NK-92 (cell line): ENCODE data around the gene CDC42SE1.

Source experiments
- DNase-seq: peaks from one replicate; lab custom pipeline; 2025; ENCODE audit not compliant: unreplicated experiment; lab: John Stamatoyannopoulos, UW

The CDC42SE1 gene

GRCh38 chr1:151054971-151055547 is 4.4 kb downstream of the CDC42SE1 start:
- DNase-seq = no peak

DNA sequence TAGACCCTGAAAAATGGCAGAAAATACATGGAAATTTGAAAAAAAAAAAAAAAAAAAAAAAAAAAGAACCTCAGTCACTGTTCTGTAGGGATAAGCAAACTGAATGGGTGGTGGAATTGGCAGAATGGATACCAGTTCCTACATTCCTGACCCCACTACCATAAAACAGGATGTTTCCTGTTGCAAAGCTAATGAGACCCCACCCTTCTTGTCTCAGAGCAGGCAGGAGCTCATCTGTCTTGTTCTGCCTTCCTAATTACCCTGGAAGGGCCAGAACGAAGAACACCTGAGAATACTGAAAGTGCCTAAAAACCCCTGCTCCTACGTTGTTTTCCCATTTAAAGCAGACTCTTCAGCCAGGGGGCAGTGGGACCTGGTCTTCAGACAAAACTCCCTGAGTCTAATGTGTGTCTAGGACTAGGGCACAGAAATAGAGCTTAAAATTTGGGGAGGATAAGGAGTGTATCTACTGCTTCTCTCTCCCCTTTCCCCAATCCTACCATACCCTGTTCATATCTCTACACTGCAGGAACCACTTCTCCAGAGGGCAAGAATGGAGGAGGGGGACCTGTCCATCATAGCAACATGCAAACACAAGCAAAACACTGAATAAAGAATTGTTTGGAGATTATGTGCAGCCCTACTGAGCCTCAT is 7.9 kb downstream of the CDC42SE1 start:
- no peak for DNase-seq

DNA sequence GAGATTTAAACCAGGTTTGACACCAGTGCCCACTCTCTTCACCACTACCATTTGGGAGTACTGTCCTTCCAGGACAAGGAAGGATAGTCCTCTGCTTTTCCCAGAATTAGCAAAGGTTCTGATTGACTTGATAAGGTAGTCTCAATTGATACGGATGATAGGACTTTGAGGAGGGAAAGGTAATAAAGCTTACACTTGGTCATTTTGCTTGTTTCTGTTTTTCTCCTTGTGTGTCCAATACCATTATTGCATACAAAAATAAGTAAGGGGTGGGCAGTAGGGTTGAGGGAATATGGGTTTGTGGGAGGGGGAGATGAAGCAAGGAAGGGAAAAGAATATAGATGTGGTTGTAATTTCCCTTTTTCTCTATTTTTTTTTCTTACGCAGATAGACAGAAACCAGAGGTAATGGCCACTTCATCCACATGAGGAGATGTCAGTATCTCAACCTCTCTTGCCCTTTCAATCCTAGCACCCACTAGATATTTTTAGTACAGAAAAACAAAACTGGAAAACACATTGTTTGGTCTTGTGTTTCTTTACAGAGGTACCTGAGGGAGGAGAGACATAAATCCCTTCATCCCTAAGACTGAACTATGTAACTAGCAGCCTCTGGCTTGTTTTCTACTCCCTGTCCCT is 9.3 kb downstream of the CDC42SE1 start:
- no peak for DNase-seq

DNA sequence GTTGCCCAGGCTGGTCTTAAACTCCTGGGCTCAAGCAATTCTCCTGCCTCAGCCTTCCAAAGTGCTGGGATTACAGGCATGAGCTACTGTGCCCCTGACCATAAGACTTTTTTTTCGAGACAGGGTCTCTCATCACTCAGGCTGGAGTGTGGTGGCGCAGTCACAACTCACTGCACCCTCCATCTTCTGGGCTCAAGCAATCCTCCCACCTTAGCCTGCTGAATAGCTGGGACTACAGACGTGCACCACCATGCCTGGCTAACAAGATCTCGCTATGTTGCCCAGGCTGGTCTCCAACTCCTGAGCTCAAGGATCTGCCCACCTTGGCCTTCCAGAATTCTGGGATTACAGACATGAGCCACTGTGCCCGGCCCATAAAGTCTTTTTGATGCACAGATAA is 10.0 kb downstream of the CDC42SE1 start:
- no peak for DNase-seq

GRCh38 chr1:151048645-151049032 is 10.8 kb downstream of the CDC42SE1 start:
- no peak for DNase-seq

GRCh38 chr1:151047925-151048644 is 11.3 kb downstream of the CDC42SE1 start:
- DNase-seq = no peak

GRCh38 chr1:151047591-151047924 is 11.9 kb downstream of the CDC42SE1 start, which contains the start of gene C1orf56:
Gene C1orf56, plus strand, starts transcription at chr1:151047751. Its CDS starts 97 bp downstream, at chr1:151047848.
- DNase-seq = no peak

DNA sequence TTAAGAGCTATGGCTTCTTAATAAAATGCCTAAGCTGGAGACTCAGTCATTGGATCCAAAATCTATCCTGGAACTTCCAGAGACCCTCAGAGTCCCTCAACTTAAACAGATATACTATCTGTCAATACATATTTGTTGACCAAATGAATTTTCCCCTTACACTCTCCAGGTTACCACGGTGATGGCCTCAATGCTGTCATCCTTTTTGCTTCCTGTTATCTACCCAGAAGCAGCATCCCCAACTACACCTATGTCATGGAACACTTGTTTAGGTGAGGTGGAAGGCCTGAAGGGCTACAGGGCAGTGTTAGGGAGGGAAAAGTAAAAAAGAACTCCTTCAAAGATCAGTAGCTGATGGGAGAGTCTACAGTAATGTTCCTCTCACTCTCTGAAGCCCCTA is 16.3 kb downstream of the CDC42SE1 start:
- no peak for DNase-seq

DNA sequence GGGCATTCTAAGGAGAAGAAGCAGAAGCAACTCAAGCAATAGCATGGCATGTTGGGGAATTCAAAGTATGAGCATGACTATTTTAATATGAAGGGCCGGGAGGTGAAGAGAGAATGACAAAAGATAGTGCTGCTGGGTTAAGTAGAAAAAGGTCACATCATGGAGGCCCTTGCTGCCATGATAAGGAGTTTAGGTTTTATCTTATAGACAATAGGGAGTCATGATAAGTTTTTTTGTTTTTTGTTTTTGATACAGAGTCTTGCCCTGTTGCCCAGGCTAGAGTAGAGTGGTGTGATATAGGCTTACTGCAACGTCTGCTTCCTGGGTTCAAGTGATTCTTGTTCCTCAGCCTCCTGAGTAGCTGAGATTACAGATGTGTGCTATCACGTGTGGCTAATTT is 19.9 kb downstream of the CDC42SE1 start:
- DNase-seq = no peak

- DNase-seq = no peak
These were observed 22.4 kb downstream of the CDC42SE1 start for GRCh38 chr1:151037032-151037431.

DNA sequence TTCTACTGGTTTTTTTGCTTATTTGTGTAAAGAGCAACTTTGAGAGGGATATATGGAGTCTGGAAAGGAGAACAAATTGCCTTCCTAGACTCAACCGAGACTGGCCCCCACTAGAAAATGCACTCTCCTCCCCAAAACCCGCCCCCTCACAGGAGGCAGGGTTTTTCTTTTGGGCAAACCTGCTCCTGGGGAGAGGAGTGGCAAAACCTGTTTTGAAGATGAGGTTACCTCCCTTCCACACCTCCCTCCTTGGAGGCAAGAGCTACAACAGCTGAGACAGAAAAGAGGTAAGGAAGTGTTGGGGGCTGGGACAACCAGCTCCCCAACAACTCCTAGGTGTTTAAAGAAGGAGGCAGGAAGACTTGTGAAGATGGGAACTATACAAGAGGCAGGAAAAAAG is 23.1 kb downstream of the CDC42SE1 start, which contains the start of gene BNIPL:
Gene BNIPL (plus strand): TSS at position 231 of the 400 bp plus-strand sequence. CDS start 140 bp downstream, at position 371.
- DNase-seq = no peak

- DNase-seq = no peak
These were observed 24.3 kb downstream of the CDC42SE1 start for GRCh38 chr1:151035167-151035566.

DNA sequence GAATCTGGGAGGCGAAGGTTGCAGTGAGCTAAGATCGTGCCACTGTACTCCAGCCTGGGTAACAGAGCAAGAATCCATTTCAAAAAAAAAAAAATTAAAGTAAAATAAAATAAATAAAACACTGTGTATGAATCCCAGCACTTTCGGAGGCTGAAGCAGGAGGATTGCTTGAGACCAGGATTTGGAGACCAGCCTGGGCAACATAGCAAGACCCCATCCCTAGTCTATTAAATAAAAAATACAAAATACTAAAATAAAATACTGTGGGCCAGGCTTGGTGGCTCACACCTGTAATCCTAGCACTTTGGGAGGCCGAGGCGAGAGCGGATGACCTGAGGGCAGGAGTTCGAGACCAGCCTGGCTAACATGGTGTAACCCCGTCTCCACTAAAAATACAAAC is 27.3 kb downstream of the CDC42SE1 start:
- DNase-seq = no peak

DNA sequence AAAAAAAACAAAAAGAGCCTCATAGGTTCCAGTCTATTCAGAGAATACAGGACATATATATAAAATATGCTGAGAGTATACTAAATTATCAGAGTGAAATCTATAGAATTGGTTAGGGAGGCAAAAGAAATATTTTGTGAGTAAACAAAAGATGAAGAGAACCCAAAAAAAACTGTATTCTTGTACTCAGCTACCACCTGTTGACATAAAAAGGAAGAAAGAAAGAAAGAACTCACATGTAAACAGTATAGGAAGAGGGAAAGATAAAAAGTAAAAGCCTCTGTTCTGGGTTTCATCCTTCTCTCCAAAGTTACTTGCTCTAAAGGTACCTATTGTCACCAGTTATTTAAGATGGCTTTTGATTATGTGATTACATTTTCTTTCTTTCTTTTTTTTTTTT is 33.0 kb downstream of the CDC42SE1 start:
- DNase-seq = no peak

GRCh38 chr1:151024540-151025146 is 34.8 kb downstream of the CDC42SE1 start:
- peak; percentile 18 for DNase-seq

DNA sequence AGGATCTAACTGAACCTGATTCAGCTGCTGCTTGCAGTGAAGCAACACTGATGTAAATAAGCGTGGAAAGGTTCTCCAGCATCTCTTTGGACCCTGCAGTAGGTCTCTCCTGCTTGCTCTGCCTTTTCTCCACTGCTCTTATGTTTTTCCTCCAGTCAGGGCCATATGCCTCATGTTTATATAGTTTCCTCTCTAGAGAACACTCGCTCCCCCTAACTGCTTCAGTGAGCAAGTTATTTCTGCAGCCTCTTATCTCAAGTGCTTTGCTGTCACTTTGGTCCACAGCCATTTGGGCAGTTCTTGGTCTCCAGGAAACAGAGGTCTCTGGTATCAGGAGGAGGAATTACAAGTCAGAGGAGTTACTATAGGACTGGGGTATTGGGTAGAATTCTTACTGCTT is 45.9 kb downstream of the CDC42SE1 start:
- no peak for DNase-seq

DNA sequence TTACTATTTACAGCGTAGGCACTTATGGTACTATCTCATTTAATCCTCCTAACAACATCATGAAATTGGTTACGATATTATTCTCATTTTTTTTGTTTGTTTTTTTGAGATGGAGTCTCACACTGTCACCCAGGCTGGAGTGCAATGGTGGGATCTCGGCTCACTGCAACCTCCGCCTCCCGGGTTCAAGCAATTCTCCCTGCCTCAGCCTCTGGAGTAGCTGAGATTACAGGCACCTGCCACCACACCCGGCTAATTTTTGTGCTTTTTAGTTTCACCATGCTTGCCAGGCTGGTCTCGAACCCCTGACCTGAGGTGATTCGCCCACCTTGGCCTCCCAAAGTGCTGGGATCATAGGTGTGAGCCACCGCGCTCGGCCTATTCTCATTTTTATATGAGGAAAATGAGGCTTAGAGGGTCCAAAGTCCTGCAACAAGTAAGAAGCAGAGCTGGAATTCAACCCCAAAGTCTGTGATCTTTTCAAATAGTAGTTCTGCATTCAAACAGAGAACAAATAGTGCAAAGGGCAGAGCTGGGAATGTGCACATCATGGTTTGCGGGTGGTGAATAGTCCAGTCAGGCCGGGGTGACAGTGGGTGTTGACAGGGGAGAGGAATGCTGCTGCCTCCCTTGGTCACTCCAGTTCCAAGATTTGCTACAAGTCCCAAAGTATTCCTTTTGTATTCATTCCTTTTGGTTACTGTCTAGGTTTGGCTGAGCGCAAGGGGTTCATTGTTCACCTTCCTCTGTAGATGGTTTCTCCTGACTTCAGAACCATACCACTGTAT is 46.5 kb downstream of the CDC42SE1 start:
- no peak for DNase-seq

DNA sequence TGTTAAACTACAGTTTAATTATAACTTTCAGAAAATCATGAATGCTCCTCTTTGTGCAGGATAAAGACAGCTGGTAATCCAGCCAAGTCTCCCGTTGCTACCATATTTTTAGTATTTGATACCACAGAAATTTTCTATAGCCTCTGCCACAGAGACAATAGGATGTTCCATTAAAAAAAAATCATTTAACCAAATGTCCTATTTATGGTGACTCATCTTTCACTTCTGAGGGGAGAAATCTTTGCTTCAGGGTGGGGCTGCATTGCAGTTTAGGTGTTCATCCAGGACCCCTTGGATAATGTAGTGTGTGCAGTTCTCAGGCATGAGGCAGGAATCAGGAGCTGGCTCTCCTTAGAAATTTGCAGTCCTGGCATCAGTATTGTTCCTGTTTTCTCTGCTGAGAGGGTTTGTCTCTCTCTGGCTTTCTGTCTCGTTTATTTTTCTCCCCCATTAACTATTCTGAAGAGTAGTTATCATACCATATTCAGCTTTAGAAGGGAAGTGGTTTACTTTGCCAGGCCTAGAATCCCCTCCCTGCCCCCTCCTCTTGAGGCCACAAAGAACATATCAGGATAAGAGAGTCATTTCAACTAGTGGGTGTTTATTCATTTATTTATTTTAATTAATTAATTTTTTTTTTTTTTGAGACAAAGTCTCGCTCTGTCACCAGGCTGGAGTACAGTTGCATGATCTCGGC is 48.1 kb downstream of the CDC42SE1 start:
- DNase-seq = no peak

GRCh38 chr1:151010346-151010726 is 49.1 kb downstream of the CDC42SE1 start:
- DNase-seq = no peak
